GM23338 (cell line): ENCODE measurements around the gene TGFBR1. TPM values are rescaled to one million over a fixed set of nuclear protein-coding genes. Genes with fewer than 3 reads are reported as not detected.

Source experiments
- ATAC-seq: fragments of 200-7000 bp; cut with Tn5 transposase; 3 replicates; pipeline ENCODE4 v1.9.1; 2020
- DNase-seq: peaks from one replicate; pipeline ENCODE4 v3.0.0-alpha.2; 2015; ENCODE audit warnings: low spot score
- H2AFZ ChIP-seq: fragments of 200-600 bp; sonication (generic); 2 replicates; pipeline ENCODE4 v1.8.0; 2016; ENCODE audit warnings: antibody characterized with exemption, mild to moderate bottlenecking, moderate library complexity
- H3F3A ChIP-seq: fragments of 200-600 bp; sonication (generic); replicated peaks from 2 replicates; pipeline ENCODE4 v1.8.0; 2017; ENCODE audit warnings: antibody characterized with exemption, mixed run types, low read depth
- H3K27ac ChIP-seq: fragments of 200-600 bp; sonication (generic); 2 replicates; pipeline ENCODE4 v1.6.1; 2016; ENCODE audit warnings: low read depth
- H3K27me3 ChIP-seq: fragments of 200-600 bp; sonication (generic); 2 replicates; pipeline ENCODE4 v1.8.0; 2016; ENCODE audit warnings: mild to moderate bottlenecking, mixed run types, moderate library complexity; ENCODE audit not compliant: insufficient read depth
- H3K36me3 ChIP-seq: fragments of 200-600 bp; sonication (generic); 2 replicates; pipeline ENCODE4 v1.8.0; 2016; ENCODE audit warnings: mild to moderate bottlenecking; ENCODE audit not compliant: insufficient read depth
- H3K4me1 ChIP-seq: fragments of 200-600 bp; sonication (generic); 2 replicates; pipeline ENCODE4 v1.8.0; 2016; ENCODE audit warnings: mild to moderate bottlenecking, moderate library complexity; ENCODE audit not compliant: insufficient read depth
- H3K4me2 ChIP-seq: fragments of 200-600 bp; sonication (generic); 2 replicates; pipeline ENCODE4 v1.7.1; 2017; ENCODE audit warnings: mixed run types
- H3K4me3 ChIP-seq: fragments of 200-600 bp; sonication (generic); 2 replicates; pipeline ENCODE4 v1.6.1; 2016; ENCODE audit warnings: mixed run types
- H3K79me2 ChIP-seq: fragments of 200-600 bp; sonication (generic); replicated peaks from 2 replicates; pipeline ENCODE4 v1.8.0; 2017; ENCODE audit warnings: mild to moderate bottlenecking; ENCODE audit not compliant: insufficient read depth
- H3K9me2 ChIP-seq: fragments of 200-600 bp; sonication (generic); 2 replicates; pipeline ENCODE4 v1.8.0; 2017; ENCODE audit not compliant: insufficient read depth
- H4K20me1 ChIP-seq: fragments of 200-600 bp; sonication (generic); replicated peaks from 2 replicates; pipeline ENCODE4 v1.8.0; 2017; ENCODE audit warnings: mild to moderate bottlenecking; ENCODE audit not compliant: insufficient read depth
- H3K27ac Mint-ChIP-seq: 2 replicates; pipeline ENCODE4 v1.8.0; 2020; ENCODE audit warnings: inconsistent platforms, mild to moderate bottlenecking, moderate library complexity, mixed read lengths
- H3K27me3 Mint-ChIP-seq: 3 replicates; pipeline ENCODE4 v1.8.0; 2022; ENCODE audit warnings: low read depth, mild to moderate bottlenecking, moderate library complexity, mixed read lengths, inconsistent platforms; ENCODE audit not compliant: insufficient read depth, poor library complexity
- H3K36me3 Mint-ChIP-seq: 3 replicates; pipeline ENCODE4 v1.8.0; 2021; ENCODE audit warnings: low read depth, mild to moderate bottlenecking, inconsistent platforms, moderate library complexity, mixed read lengths
- H3K4me1 Mint-ChIP-seq: 3 replicates; pipeline ENCODE4 v1.8.0; 2020; ENCODE audit warnings: mild to moderate bottlenecking, inconsistent platforms, mixed read lengths
- H3K4me3 Mint-ChIP-seq: 3 replicates; pipeline ENCODE4 v1.8.0; 2021; ENCODE audit warnings: moderate library complexity, mild to moderate bottlenecking, inconsistent platforms, mixed read lengths
- H3K9me3 Mint-ChIP-seq: 3 replicates; pipeline ENCODE4 v1.8.0; 2020; ENCODE audit warnings: moderate library complexity, mild to moderate bottlenecking, inconsistent platforms, mixed read lengths
- CREB1 ChIP-seq: fragments of 250-450 bp; sonication (Bioruptor Pico); IDR thresholded peaks from 2 replicates; pipeline ENCODE4 v1.5.0; 2020; ENCODE audit warnings: low read depth, mild to moderate bottlenecking, moderate library complexity
- EZH2 ChIP-seq: fragments of 200-600 bp; sonication (generic); IDR thresholded peaks from one replicate; pipeline ENCODE4 v1.8.0; 2017; ENCODE audit warnings: antibody characterized with exemption, mild to moderate bottlenecking, low read depth; ENCODE audit not compliant: unreplicated experiment
- EZH2phosphoT487 ChIP-seq: fragments of 200-600 bp; sonication (generic); IDR thresholded peaks from one replicate; pipeline ENCODE4 v1.8.1; 2018; ENCODE audit warnings: antibody characterized with exemption; ENCODE audit not compliant: unreplicated experiment
- JUNB ChIP-seq: IDR thresholded peaks from one replicate; pipeline ENCODE4 v1.6.1; 2016; ENCODE audit warnings: antibody characterized with exemption; ENCODE audit not compliant: unreplicated experiment
- NANOG ChIP-seq: IDR thresholded peaks from 2 replicates; pipeline ENCODE4 v1.6.1; 2016; ENCODE audit warnings: antibody characterized with exemption, borderline replicate concordance
- POLR2AphosphoS5 ChIP-seq: IDR thresholded peaks from 2 replicates; pipeline ENCODE4 v1.6.1; 2016; ENCODE audit warnings: antibody characterized with exemption, low read depth
- STAT1 ChIP-seq: IDR thresholded peaks from one replicate; pipeline ENCODE4 v1.6.1; 2016; ENCODE audit warnings: antibody characterized with exemption; ENCODE audit not compliant: unreplicated experiment
- ZNF331 ChIP-seq: fragments of 250-450 bp; sonication (Bioruptor Pico); IDR thresholded peaks from 2 replicates; pipeline ENCODE4 v1.5.0; 2020; ENCODE audit warnings: low read depth, mild to moderate bottlenecking, moderate library complexity
- ZNF462 ChIP-seq: fragments of 250-450 bp; sonication (Bioruptor Pico); IDR thresholded peaks from 2 replicates; pipeline ENCODE4 v1.5.0; 2020; ENCODE audit warnings: mild to moderate bottlenecking, moderate library complexity
- polyA plus RNA-seq: library from polyadenylated mRNA; unstranded; fragments of >200 nt; fragmentation: Nextera tagmentation; extraction: Ambion mirVana; gene quantifications from 2 replicates; pipeline ENCODE4 v1.2.1, GENCODE V29; 2016
- total RNA-seq: library from RNA; depleted of rRNA; stranded (reverse); fragments of >200 nt; shearing (Covaris generic); gene quantifications from 2 replicates; pipeline ENCODE4 v1.2.3, GENCODE V29; 2014
- TF ChIP-seq, protein P1 (sequence below), 2 experiments: fragments of 200-600 bp in 1 of 2; sonication (generic) in 1 of 2; conservative IDR thresholded peaks; 2 replicates each; pipeline versions ENCODE4 v1.5.1 to v1.6.1; 2016 to 2017; ENCODE audit warnings: antibody characterized with exemption in 2 of 2, low read depth in 2 of 2, mild to moderate bottlenecking in 2 of 2, moderate library complexity in 1 of 2

Gene TGFBR1
- total and polyA plus RNA-seq, 2 experiments from 2014 or later, result 9.3 to 40.2 TPM

DNA sequence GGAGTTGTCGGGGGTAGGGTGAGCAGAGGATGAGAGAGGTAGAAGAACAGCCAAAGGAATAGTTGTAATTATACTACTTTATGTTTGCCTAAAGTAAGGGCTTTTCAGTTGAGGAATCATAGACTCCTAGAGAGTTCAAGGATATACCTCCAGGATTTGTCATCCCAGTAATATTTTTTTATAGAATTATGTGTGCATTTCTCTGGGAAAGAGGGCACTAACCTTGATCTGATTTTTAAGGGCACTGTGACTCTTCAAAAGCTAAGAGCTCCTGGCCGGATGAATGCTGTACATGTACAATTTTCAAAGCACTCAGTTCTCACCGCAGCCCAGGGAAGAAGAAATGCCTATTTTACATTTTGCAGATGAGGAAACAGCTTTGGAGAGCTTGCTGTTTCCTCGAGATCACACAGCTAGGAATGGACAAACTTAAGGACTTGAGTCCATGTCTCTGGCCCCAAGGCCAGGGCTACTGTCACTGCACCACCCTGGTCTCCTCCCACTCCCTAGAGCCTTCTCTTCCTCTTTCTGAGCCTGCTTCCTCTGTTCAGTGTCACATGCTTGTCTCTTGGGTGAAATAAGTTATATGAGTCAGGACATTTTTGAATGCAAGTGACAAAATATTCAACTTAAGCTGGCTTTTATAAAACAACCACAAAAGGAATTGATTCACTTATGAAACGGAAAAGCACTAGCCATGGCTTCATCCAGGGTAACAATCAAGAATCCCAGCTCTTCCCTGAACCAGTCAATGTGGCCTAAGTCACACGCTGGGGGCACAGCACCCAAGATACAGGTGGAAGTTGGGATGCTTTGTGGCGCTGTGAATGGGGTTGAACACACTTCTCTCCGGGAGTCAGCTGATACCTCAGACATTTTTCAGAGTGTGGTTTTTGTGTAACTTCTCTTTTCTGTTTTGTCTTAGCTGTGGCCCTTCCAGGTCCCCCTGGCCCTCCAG lies 45.7 kb upstream of the TGFBR1 start:
- H3K4me1 ChIP-seq, result no peaks in the 10 kb centered on the region
- H3K79me2 ChIP-seq, result no peaks in the 10 kb centered on the region
- ATAC-seq (no peak), DNase-seq (no peak)
- no peaks in the 10 kb centered on the region for H3K27me3 ChIP-seq
- Mint-ChIP-seq H3K36me3 (no peaks in the 10 kb centered on the region), H3K4me1 (no peaks in the 10 kb centered on the region), H3K27ac (no peak overlapping the region), H3K27me3 (no peaks in the 10 kb centered on the region), H3K4me3 (no peak overlapping the region), H3K9me3 (no peaks in the 10 kb centered on the region)
- no peak overlapping the region for H3K27ac ChIP-seq
- H4K20me1 ChIP-seq, result no peaks in the 10 kb centered on the region
- TF ChIP-seq EZH2phosphoT487 (no peak), ZNF462 (CRISPR knock-in tag) (no peak), JUNB (no peak), POLR2AphosphoS5 (no peak), NANOG (no peak), CREB1 (no peak), EZH2 (no peak), STAT1 (no peak), ZNF331 (CRISPR knock-in tag) (no peak)
- TF ChIP-seq, protein P1, sequence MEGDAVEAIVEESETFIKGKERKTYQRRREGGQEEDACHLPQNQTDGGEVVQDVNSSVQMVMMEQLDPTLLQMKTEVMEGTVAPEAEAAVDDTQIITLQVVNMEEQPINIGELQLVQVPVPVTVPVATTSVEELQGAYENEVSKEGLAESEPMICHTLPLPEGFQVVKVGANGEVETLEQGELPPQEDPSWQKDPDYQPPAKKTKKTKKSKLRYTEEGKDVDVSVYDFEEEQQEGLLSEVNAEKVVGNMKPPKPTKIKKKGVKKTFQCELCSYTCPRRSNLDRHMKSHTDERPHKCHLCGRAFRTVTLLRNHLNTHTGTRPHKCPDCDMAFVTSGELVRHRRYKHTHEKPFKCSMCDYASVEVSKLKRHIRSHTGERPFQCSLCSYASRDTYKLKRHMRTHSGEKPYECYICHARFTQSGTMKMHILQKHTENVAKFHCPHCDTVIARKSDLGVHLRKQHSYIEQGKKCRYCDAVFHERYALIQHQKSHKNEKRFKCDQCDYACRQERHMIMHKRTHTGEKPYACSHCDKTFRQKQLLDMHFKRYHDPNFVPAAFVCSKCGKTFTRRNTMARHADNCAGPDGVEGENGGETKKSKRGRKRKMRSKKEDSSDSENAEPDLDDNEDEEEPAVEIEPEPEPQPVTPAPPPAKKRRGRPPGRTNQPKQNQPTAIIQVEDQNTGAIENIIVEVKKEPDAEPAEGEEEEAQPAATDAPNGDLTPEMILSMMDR (conservative IDR thresholded peaks at IDR 0.05; ENCODE audit: low read depth in 2 of 2), result no peak
- no peak overlapping the region for H3K4me2 ChIP-seq
- H3K36me3 ChIP-seq, result no peaks in the 10 kb centered on the region
- no peaks in the 10 kb centered on the region for H3F3A ChIP-seq
- H2AFZ ChIP-seq, result no peak overlapping the region
- H3K4me3 ChIP-seq, result no peak overlapping the region
- H3K9me2 ChIP-seq, result no peaks in the 10 kb centered on the region
